Sigmoid colon (tissue), 4 donors: ENCODE data around the gene MYO3A.

Experiments
- POLR2A ChIP-seq, 2 donors: fragments of 450-650 bp; IDR thresholded peaks; one replicate each; pipeline ENCODE4 v1.6.1; 2016; ENCODE audit warnings: antibody characterized with exemption in 2 of 2, mild to moderate bottlenecking in 2 of 2, moderate library complexity in 2 of 2
- POLR2AphosphoS5 ChIP-seq, 4 donors: sonication (generic); formaldehyde crosslinking; IDR thresholded peaks; one replicate each; pipeline ENCODE4 v1.6.1; 2017; ENCODE audit warnings: antibody characterized with exemption in 4 of 4
- TF ChIP-seq, protein P1 (sequence below), 4 experiments: fragments of 450-650 bp in 3 of 4; fragments of 200-600 bp in 1 of 4; IDR thresholded peaks; one replicate each; pipeline ENCODE4 v1.5.1; 2016 to 2019; ENCODE audit warnings: antibody characterized with exemption in 4 of 4, mild to moderate bottlenecking in 3 of 4, moderate library complexity in 2 of 4

DNA sequence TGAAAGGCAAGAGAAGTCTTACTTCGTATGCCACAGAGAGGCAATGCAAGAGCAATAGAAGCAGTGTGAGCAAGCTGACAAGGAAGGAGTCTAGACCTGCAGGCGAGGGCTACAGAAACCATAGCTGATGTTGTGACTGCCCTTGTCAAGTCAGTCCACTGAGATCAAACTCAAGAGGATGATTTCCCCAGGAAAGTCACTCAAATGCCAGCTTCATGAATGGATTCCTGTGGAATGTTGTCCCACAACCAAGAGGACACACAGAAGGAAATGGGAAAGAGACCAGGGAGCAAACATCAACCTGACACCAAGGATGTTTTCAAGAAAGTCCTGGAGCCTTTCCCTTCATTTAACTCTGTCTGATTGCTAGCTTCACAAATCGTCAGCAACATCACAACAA lies 204.6 kb downstream of the MYO3A start:
- TF ChIP-seq POLR2A (IDR thresholded peaks at IDR 0.05), result no peak
- TF ChIP-seq, protein P1, sequence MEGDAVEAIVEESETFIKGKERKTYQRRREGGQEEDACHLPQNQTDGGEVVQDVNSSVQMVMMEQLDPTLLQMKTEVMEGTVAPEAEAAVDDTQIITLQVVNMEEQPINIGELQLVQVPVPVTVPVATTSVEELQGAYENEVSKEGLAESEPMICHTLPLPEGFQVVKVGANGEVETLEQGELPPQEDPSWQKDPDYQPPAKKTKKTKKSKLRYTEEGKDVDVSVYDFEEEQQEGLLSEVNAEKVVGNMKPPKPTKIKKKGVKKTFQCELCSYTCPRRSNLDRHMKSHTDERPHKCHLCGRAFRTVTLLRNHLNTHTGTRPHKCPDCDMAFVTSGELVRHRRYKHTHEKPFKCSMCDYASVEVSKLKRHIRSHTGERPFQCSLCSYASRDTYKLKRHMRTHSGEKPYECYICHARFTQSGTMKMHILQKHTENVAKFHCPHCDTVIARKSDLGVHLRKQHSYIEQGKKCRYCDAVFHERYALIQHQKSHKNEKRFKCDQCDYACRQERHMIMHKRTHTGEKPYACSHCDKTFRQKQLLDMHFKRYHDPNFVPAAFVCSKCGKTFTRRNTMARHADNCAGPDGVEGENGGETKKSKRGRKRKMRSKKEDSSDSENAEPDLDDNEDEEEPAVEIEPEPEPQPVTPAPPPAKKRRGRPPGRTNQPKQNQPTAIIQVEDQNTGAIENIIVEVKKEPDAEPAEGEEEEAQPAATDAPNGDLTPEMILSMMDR (IDR thresholded peaks at IDR 0.05), result no peak
- no peak for TF ChIP-seq POLR2AphosphoS5 (IDR thresholded peaks at IDR 0.05)
